Stomach (tissue), 4 donors: ENCODE results near the gene AAMDC.
A peak's percentile ranks its signal among the peaks of the same experiment; 100 is the strongest.

ENCODE experiments used
- CTCF ChIP-seq, 7 experiments: fragments of 450-650 bp in 4 of 7; fragments of 200-600 bp in 3 of 7; sonication (generic) in 3 of 7; IDR thresholded peaks; one replicate each; pipeline ENCODE4 v1.5.1; 2016 to 2019; ENCODE audit warnings: antibody characterized with exemption in 7 of 7, control low read depth in 2 of 7, mild to moderate bottlenecking in 1 of 7
- EP300 ChIP-seq: sonication (generic); formaldehyde crosslinking; IDR thresholded peaks from one replicate; pipeline ENCODE4 v1.6.1; 2017; ENCODE audit warnings: antibody characterized with exemption

GRCh38 chr11:77776455-77776854, 44.5 kb upstream of the AAMDC start:
- TF ChIP-seq CTCF (IDR thresholded peaks at IDR 0.05) (peak in 2 of 7 experiments; percentile 9 to 20), EP300 (no peak)
